NCI-H1436 (cell line): ENCODE results near the gene COL23A1.

Experiments used
- DNase-seq: peaks from one replicate; lab custom pipeline; 2025; lab: John Stamatoyannopoulos, UW

The COL23A1 gene

DNA sequence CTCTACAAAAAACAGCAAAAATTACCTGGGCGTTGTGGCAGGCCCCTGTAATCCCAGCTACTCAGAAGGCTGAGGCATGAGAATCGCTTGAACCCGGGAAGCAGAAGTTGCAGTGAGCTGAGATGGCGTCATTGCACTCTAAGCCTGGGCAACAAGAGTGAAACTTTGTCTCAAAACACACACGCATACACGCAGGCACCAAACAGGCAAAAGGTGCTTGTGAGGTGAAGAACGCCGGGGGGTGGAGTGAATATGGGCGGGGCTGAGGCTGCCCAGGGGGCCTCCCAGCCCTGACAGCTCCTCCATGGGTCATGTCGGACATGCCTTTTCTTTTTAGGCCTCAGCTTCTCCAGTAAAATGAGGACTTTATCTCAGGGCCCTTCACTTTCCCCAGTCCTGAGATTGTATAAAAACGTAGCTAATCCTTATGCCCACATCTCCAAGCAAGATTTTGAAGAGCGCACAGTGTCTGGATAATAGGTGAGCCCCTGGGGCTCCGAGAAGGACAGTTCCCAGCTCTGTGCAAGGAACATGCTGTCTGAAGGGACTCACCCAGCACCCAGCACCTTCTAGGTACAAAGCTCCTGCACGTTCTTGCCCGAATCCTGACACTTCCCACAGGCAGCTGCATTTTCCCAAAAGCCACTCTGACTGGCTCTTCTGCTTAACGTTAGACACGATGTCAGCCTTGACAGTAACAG lies 168.3 kb downstream of the COL23A1 start:
- no peak for DNase-seq

DNA sequence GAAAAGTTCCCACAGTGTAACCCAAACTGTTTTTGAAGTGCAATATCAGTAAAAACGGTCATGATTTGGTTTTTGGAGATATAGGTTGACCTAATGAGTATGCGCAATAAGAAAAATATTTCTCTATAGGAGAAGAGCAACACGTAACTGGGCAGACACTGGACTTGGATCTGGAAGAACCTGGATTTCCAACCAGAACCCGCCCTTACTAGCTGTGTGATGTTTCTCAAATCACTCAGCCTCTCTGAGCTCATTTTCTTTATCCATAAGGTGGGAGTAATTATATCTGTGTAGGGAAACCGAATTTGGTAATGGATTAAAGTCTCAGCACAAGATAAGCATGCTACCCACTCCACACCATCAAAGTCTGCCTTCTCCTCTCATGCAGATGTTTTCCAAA lies 169.1 kb downstream of the COL23A1 start:
- no peak for DNase-seq

DNA sequence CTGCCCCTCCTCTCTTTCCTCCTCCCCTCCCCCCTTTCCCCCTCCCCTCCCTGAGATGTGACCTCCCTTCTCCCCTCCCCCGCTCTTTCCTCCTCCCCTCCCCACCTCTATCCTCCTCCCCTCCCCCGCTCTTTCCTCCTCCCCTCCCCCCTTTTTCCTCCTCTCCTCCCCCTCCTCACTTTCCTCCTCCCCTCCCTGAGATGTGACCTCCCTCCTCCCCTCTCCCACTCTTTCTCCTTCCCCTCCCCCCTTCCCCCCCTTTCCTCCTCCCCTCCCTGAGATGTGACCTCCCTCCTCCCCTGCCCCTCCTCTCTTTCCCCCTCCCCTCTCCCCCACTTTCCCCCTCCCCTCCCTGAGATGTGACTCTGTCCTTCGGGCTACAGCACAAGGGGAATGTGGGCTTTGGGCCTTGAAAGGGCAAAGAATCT lies 169.8 kb downstream of the COL23A1 start:
- no peak for DNase-seq

DNA sequence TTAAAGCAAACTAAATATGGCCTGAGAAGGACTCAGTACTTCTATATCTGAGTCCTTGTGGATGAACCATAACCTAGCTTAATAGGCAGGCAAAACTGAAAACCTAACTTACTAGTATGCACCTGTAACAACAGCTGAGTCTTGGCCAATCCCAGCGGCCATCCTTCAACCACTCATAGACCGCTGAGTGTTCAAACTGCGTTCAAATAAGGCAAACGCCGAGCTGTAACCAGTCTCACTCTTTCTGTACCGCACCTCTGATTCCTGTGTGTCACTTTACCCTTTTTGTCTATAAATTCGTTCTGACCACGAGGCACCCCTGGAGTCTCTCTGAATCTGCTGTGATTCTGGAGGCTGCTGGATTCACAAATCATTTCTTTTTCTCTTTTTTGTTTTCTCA lies 170.5 kb downstream of the COL23A1 start:
- DNase-seq: no peak

DNA sequence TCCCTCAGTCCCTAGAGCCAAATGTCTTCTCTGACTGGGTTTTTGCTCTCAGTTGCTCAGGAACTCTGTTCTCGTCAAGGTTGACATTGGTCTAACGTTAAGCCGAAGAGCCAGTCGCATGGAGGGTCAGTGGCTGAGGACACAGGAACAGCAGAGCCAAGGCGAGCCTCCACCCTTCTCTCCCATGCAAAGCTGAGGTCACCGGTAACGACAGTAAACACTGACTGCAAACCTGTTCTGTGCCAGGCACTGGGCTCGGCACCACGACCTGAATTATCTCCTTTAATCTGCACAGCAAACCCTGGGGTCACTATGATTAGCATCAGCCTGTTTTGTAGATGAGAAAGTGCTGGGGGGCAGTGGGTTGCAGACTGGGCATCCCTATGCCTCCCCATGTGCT lies 171.0 kb downstream of the COL23A1 start:
- DNase-seq: no peak

DNA sequence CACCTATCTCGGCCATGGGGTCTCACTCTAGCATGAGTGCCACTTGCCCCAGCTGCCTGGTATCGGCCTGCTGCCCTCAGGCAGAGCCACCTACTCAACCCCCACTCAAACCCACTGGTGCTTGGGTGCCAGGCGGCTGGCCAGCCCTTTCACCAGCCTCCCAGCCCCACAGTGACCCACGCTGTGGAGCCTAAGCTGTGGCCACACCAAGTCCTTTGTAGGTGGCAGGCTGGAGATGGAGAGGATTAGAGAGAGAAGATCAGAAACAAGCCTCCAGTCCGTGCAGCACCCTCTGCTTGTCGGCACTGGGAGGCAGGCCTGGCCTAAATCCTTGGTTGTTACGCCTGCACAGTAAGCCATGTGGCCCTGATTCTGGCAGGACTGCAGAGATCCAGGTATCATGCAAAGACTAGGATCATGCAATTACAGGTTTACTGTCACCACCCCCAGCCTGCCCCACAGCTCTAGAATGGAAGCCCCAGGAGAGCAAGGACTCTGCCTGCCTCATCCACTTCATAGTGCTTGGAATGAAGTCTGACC lies 171.7 kb downstream of the COL23A1 start:
- no peak for DNase-seq

DNA sequence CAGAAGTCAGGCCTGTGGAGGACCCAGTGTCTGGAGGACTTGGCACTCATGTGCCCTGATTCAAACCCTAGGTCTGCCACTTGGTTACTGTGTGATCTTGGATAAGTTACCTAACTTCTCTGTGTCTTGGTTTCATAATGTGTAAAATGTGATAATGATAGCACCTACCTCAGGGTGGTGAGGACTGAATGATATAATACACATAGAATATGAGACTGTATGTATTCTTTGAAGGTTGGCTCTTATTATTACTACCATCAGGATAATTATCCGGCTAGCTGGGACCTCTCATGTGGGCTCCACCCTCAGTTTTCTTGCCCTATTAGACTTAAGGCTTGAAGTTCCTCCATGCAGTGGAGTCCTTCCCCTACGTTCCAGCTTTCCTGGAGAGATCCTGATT lies 172.2 kb downstream of the COL23A1 start:
- DNase-seq: no peak

DNA sequence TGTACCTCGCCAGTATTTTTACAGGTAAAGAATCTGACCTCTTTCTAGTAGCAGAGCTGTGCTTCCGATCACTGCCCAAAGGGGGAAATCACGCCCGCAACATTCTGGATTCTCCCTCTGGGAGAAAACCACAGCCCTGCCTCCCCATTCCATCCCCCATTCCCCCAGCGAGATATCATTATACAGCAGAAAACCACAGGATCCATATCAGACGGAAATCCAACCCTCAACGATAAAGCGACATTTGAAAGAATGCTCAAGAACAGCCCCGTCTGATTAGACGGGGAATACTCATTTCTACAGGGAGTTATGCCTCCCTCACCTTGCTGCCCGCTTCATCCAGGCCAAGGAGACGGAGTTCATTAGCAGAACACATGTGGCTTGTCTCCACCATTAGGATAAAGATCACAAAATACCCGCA lies 172.8 kb downstream of the COL23A1 start:
- DNase-seq: no peak

DNA sequence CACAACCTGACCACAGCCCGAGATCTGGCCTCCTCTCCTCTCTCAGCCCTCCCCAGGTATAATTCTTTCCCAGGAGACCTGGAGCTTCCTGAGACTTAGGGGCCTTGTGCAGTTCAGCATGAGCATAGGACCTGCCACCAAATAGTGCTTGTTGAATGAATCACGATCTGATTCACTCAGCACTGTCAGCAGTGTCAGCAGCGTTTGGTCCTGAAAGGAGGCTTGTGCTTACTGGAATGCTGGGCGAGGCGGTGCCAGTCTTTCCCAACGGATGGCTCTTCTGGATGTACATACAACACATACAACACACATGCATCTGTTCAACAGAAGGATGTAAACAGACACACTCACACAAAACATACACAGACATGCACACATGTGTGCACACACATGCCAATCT lies 173.3 kb downstream of the COL23A1 start:
- no peak for DNase-seq

DNA sequence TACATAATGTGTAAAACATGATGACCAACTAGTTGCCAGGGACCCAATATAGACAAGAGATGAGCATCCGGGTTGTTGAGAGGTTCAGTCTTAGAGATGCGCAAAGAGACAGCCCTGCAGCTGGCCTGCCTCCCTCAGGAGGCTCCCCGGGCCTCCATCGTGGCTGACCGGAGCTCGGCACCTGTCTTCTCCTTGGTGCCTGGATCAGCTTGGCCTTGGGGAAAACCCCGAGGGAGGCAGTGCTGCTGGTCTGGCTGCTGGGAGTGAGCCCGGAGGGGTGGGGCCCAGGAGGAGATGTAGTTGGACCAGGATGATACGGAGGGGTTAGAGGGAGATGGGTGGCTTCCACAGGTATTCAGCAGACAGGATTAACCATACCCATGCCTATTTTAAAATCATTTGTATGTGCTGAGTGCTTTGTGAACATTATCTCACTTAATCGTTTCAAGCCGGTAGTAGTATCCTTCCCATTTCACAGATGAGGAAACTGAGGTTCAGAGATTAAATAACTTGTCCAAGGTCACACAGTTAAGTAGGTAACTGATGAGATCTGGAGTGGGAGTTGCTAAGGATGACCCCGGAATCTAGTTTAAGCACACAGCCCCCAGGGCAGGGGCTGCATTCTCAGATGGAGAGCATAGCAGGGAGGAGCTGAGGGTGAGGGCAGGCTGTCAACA lies 173.8 kb downstream of the COL23A1 start:
- DNase-seq: no peak

DNA sequence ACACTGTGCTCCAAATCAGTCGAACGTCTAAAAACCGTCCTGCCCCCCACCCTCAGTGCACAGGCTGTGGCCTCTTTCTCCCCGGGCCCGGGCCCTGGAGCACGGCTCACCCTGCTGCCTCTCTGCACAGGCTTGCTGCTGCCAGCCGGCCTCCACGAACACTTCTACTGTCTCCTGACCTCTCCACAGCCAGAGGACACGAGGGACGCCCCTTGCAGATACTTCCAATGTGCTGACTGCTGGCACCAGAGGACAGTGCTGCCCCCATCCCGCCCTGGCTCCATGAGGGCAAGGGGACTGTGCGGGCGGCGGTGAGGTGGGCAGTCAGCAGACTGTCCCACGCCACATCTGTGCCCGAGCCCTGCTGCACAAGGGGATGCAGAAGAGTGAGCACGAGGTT lies 174.8 kb downstream of the COL23A1 start:
- DNase-seq: no peak

DNA sequence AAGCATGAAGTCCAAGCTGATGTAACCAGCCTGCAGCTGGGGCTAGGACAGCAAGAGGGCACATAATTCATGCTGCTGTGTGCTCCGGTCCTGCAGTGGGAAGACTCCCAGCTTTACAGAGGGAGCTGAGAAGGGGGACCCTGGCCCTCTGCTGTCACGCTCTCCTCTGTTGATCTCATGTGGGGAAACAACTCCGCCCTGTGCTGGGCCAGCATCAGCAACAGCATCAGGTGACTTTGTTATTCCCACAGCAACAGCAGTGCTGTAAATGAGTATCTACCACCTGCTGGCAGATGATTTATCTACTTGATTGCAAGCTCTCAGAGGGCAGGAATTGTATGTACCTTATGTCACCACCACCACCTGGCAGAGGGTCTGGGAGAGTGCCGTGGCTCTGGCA lies 176.2 kb downstream of the COL23A1 start:
- no peak for DNase-seq

DNA sequence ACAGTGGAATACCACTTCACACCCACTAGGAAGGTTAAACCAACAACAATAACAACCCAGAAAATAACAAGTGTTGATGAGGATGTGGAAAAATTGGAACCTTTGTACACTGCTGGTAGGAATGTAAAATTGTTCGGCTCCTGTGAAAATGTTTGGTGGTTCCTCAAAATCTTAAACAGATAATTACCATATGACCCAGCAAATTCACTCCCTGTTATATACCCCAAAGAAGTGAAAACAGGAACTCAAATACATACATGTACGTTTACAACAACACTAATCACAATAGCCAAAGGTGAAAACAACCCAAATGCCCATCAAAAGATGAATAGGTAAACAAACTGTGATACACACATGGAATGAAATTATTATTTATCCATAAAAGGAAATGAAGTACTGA lies 179.1 kb downstream of the COL23A1 start:
- no peak for DNase-seq

DNA sequence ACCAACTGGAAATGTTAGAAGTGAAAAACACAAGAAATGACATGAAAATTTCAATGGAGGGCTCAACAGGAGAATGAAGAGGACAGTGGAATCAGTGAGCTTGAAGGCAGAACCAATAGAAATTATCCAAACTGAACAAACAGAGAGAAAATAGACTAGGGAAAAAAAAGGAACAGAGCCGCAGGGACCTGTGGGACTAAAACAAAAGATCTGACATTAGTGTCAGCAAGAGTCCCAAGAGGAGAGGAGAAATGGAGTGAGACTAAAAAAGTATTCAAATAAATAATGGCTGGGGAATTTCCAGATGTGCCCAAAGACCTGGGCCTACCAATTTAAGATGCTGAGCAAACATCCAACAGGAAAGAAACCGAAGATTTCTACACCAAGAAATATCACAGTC lies 182.5 kb downstream of the COL23A1 start:
- DNase-seq: no peak

DNA sequence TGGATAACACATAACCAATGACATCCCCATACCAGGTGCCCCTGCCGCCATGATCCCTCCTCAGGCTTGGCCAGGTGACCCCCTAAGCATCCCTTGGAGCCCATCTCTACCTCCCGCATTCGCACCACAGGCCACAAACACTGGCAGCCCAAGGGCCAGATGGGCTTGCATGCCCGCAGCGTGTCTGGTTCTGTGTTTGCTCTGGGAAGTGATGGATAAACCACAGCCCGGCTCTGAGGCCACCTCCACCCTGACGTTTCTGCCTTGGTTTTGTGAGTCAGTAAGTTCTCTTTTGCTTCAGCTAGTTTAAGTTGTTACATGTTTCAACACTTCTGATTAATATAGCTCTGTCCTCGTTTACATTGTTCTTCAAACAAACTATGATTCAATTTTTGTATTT lies 185.2 kb downstream of the COL23A1 start:
- no peak for DNase-seq

DNA sequence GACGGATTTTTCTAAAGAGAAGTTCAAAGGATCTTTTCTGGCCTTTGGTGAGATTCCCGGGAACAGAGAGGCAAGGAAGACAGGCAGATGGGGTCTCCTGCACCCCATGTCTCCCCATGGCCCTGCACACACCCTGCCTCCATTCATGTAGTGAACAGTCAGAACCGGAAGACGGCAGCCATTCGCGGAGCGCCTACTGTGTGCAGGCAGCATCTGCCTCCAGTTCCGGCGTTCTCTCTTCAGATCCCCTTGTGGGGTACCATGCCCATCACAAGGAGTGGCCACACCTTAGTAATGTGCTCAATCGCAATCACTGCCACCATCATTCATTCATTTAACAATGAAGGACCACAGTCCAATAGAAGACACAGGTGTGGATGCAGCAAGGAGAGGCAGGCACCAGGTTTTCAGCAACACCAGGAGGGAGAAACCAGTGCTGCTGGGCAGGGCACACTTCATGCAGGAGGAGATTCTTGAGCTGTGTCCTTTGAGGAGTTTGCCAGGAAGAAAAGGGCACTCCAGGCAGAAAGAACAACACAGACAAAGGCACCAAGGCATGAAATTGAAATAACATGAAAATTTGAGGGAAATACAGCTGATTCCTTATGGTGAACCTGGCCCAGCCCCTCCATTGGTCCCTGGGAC lies 186.1 kb downstream of the COL23A1 start:
- no peak for DNase-seq

DNA sequence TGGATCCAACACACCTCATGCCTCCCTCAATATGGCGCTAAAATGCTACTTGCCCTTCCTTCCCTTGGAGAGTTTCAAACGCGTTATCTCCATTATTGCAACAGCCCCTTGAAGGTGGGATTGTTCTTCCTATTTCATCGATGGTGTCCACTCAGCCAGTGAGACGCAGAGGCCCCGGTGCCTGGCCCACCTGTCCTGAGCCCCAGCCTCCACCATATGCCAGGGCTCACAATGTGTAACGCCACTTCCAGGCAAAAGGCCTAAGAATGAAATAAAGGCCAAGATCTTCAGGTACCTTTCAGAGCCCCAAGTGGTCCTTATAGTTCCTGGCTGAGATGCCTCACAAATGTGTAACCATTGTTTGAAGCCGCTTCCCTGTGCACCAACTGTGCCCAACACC lies 186.8 kb downstream of the COL23A1 start:
- no peak for DNase-seq

DNA sequence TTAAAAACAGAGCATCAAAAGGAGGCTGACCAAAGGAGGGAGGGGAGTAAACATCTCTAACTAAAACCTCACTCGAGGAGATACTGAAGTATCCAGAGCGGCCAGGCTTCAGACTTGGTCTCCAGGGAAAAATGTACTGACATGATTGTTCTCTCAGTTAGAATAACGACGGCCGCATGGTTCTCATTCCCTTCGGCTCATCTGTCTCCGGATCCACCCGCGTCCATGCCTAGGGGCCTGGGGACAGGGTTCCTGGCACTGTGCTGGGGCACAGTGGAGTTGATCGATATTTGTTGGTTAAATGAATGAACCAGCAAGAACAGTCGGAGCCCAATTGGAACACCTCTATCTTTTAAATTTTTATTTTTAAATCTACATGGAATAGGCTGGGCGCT lies 190.5 kb downstream of the COL23A1 start:
- no peak for DNase-seq

DNA sequence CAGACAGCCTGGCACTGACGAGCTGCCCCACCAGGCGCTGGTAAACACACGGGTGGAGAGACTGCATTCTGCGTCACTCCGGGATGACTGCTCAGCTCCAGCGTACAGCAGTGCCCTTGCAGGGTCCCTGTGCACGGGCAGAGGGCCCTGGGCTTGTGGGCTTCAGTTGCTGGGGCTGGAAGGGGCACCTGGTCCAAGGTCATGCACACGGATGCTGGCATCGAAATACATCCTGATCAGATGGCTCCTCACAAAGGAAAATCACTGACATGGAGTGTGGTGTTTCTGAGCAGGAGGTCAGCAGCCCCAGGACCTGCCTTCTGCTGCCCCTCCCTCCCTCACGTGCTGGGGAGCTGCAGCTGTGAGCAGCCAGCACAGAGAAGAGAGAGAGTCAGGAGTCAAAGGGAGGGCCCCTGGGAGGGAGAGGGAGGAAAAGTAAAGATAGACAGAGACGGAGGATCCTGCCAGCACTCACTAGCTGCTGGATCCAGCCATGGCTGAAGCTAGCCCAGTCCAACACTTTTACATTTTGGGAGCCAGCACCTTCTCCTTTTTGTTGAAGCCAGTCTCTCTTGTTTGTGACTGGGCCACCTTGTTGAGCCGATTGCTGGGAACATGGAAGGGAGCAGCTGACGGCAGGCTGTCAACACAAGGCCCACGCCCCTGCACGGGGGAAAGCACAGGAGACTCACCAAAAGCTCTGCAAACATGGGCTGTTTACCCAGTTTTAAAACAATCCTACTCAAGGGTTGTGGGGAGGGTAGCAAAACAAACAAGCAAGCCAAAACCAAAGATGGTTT lies 191.1 kb downstream of the COL23A1 start:
- DNase-seq: no peak

DNA sequence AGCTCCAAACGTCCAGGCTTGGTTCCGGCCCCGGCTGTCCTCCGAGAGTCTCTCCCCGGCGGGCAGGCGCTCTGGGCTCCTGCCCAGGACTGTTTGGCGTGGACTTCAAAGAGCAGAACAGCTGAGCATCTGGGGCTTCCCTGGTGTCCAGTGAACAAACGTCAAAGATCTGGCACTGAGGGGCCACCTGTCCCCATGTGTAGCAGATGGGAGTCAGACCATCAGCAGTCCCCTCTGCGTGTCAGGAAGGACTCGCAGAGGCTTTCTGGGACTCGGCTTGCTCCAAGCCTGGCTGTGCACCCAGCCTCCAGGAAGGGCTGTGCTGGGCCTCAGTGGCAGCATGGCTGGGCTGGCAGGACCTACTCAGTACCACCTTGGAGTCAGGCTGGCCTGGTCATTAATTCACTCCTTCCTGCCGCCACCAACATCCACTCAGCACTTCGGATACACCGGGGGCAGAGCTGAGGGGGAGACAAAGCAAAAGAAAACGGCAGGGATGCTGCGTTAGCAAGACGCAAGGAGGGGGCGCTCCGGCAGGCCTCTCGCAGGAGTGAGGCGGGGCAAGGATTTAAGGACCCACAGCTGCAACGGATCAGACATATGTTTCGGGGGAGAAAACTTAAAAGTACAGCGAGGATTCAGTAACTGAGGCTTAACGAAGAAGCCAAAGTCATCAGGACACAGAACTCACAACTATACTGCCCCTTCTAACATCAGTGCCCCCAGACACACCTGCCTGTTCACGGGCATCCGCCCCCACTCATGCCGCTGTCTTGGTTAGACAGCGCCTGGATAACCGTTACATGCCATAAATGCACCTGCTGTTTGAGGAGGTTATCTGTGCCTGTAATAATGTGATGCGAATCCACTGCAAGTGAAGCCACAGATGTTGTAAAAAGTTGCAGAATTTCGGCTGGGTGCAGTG lies 193.1 kb downstream of the COL23A1 start:
- DNase-seq: no peak

DNA sequence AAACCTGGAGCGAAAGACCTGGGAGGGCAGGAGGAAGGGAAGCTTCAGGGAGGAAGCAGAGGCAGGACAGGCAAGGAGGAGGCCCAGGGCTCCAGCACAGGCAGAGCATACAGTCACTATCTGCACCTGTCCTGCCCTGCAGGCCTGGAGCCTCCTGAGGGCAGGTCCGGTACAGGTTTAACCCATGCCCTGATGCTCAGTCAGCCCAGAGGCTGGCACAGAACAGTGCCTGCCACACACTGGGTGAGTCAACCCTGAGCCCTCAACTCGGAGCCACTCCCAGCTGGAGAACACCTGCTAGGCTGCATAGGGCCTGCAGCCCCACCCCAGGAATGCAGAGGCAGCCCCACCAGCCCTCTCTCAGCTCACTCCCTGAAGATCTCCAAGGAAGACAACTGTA lies 196.1 kb downstream of the COL23A1 start:
- DNase-seq: no peak
